ENCODE measurements around the gene RBM7. TPM values are rescaled to one million over a fixed set of nuclear protein-coding genes. Genes with fewer than 3 reads are reported as not detected.

The RBM7 gene, protein sequence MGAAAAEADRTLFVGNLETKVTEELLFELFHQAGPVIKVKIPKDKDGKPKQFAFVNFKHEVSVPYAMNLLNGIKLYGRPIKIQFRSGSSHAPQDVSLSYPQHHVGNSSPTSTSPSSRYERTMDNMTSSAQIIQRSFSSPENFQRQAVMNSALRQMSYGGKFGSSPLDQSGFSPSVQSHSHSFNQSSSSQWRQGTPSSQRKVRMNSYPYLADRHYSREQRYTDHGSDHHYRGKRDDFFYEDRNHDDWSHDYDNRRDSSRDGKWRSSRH
- 30.1 TPM for total RNA-seq
- long read RNA-seq, full-length matches to known transcripts: 67 of 72 reads
- long read RNA-seq, partial matches to known transcripts: 4 of 72 reads
- long read RNA-seq, other reads (novel, unspliced or antisense): 1 of 72 reads

DNA sequence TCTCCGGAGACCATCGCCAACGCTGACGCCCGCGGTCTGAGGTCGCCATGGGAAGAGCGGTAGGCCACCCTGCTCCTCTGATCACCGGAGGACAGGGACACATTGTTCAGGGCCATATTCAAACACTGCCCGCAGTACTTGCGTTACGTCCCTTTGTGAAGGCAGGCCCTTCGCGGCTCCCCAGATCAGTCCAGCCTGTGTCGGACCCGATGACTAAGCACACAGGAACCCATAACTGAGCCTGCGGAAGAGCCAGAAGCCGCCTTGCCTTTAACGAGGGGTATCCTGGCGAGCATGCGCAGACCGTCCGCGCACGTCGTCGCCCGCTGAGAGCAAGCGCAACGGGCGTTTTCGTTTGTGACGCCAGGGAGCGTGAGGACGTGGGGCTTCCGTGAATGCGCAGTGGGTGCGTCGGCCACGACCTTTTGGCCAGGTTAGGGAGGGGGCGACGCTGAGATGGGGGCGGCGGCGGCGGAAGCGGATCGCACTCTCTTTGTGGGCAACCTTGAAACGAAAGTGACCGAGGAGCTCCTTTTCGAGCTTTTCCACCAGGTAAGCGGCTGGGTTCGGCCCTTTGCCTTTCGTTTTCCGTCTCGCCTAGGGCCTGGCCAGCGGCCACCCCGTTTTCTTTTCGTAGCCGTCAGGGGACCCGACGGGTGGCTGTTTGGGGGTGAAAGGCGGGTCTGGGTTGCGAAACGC, at the start of gene RBM7, which contains the start of gene C11orf71:
RBM7 (plus strand) TSS at position 451 of the 699 bp plus-strand sequence; CDS start at position 457, 6 bp downstream.
C11orf71 (minus strand) TSS at position 296 of the 699 bp plus-strand sequence; CDS start at position 116, 180 bp downstream.
- H3K9me3 ChIP-seq: no peaks in the 10 kb centered on the region
- peak within 1 kb of the TSS; percentile 97 for H3K27ac ChIP-seq
- intact Hi-C loops (cut with DNase I): no loop called here
- peaks cover 53% of the 10 kb centered on the region for H3K4me1 ChIP-seq
- peak within 1 kb of the TSS; percentile 80 for H3K4me3 ChIP-seq
- TF ChIP-seq, protein P1, sequence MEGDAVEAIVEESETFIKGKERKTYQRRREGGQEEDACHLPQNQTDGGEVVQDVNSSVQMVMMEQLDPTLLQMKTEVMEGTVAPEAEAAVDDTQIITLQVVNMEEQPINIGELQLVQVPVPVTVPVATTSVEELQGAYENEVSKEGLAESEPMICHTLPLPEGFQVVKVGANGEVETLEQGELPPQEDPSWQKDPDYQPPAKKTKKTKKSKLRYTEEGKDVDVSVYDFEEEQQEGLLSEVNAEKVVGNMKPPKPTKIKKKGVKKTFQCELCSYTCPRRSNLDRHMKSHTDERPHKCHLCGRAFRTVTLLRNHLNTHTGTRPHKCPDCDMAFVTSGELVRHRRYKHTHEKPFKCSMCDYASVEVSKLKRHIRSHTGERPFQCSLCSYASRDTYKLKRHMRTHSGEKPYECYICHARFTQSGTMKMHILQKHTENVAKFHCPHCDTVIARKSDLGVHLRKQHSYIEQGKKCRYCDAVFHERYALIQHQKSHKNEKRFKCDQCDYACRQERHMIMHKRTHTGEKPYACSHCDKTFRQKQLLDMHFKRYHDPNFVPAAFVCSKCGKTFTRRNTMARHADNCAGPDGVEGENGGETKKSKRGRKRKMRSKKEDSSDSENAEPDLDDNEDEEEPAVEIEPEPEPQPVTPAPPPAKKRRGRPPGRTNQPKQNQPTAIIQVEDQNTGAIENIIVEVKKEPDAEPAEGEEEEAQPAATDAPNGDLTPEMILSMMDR (IDR thresholded peaks at IDR 0.05): no peak
- H3K27me3 ChIP-seq: no peaks in the 10 kb centered on the region
- DNase-seq: peak; percentile 99
- peak; percentile 97 for ATAC-seq
- H3K36me3 ChIP-seq: peaks cover 3% of the 10 kb centered on the region

DNA sequence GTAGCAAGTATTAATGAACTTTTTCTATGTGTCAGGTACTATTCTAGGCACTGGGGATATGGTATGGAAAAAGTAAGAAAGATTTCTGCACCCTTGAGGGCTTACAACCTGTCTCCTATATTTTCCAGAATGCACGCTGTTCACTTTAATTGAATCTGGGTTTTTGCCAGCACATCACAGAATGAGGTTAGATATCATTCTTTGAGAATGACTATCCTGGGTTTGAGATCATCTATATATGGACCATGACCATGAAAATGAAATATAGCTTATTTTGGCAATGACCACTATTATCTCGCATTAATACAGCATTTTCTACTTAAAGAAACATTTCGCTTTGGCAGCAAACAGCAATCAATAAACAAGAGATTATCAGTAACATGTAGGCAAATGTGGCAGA, 47.0 kb upstream of the RBM7 start:
- DNase-seq: no peak
- H3K4me1 ChIP-seq: no peaks in the 10 kb centered on the region
- no peak for ATAC-seq
- TF ChIP-seq, protein P1 (IDR thresholded peaks at IDR 0.05): no peak
- H3K36me3 ChIP-seq: no peaks in the 10 kb centered on the region
- no peaks in the 10 kb centered on the region for H3K9me3 ChIP-seq
- no peaks in the 10 kb centered on the region for H3K27me3 ChIP-seq
- no peak overlapping the region for H3K27ac ChIP-seq
- intact Hi-C loops (cut with DNase I): no loop called here
- no peak overlapping the region for H3K4me3 ChIP-seq

DNA sequence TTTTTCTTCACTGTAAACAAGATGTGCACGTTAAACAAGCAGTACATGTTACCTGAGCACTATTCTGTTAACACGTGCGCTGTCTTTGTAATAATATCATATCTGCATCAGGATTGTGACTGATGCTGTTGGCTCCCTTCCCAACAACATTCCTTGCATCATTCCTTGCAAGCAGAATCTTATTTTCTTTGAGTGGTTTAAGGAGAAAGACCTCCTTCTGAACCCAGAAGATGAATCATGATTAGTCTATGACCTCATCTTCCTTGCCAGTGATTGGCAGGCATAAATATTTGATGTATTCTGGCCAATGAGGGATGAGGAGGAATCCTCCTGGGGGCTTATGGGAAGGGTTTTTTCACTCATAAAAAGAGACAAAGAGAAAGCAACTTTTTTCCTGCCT, 46.4 kb upstream of the RBM7 start:
- DNase-seq (no peak), ATAC-seq (no peak)
- H3K4me1 ChIP-seq: no peaks in the 10 kb centered on the region
- H3K27ac ChIP-seq: no peak overlapping the region
- no peak overlapping the region for H3K4me3 ChIP-seq
- TF ChIP-seq, protein P1 (IDR thresholded peaks at IDR 0.05): no peak
- intact Hi-C loops (cut with DNase I): no loop called here
- H3K36me3 ChIP-seq: no peaks in the 10 kb centered on the region
- no peaks in the 10 kb centered on the region for H3K9me3 ChIP-seq
- no peaks in the 10 kb centered on the region for H3K27me3 ChIP-seq

DNA sequence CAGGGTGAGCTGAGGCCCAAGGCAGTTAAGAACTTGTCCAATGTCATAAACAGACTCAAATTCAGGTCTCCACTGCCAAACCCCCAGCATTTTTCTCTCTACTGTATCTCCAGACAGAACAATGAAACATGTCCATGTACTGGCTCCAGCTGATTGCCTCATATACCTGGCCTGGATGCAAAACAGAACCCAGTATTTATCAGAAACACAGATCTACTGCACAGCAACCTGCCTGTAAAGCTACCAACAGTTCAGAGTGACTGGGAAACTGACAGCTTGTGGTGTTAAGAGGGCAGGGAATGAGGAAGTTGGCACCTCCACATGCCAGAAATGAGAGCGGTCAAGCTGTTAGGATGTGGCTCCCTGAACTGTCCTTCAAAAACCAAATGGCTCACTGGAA, 41.8 kb upstream of the RBM7 start:
- TF ChIP-seq, protein P1 (IDR thresholded peaks at IDR 0.05): no peak
- H3K4me1 ChIP-seq: no peaks in the 10 kb centered on the region
- ATAC-seq (peak; percentile 75), DNase-seq (no peak)
- H3K4me3 ChIP-seq: no peak overlapping the region
- no peak overlapping the region for H3K27ac ChIP-seq
- no peaks in the 10 kb centered on the region for H3K9me3 ChIP-seq
- H3K36me3 ChIP-seq: no peaks in the 10 kb centered on the region
- intact Hi-C loops (cut with DNase I): no loop called here
- H3K27me3 ChIP-seq: no peaks in the 10 kb centered on the region

DNA sequence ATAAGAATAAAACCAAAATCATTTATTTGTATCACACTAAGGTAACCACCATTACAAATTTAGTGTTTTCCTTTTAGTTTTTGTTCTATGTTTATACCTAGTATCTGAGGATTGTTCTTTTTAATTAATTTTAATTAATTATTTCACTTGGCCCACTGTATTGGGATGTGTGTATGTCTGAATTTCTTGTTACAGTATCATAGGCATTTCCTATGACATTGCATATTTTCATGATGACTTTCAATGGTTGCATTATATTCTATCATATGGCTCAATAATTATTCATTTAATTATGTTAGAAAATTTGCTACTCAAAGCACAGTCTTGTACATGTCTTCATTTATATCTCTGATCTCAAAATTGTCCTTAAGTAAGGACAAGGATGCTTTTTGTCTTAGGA, 41.1 kb upstream of the RBM7 start:
- Histone ChIP-seq H3K4me1 (no peaks in the 10 kb centered on the region), H3K27ac (no peak overlapping the region), H3K27me3 (no peaks in the 10 kb centered on the region), H3K4me3 (no peak overlapping the region), H3K36me3 (no peaks in the 10 kb centered on the region), H3K9me3 (no peaks in the 10 kb centered on the region)
- intact Hi-C loops (cut with DNase I): no loop called here
- DNase-seq (no peak), ATAC-seq (no peak)
- TF ChIP-seq, protein P1 (IDR thresholded peaks at IDR 0.05): no peak

Data from upper lobe of right lung (tissue), 1 donor.